GM19438 (cell line): ENCODE measurements around the gene FALEC.
A peak's percentile ranks its signal among the peaks of the same experiment; 100 is the strongest.

ENCODE experiments used
- ATAC-seq: cut with Tn5 transposase; IDR thresholded peaks from one replicate; pipeline ENCODE4 v1.9.1; 2021; ENCODE audit warnings: low read depth; ENCODE audit not compliant: unreplicated experiment

The FALEC gene

GRCh38 chr1:150515328-150516049 is at the start of gene FALEC:
TSS of gene FALEC (plus strand) at chr1:150515752.
- peak; percentile 92 for ATAC-seq

- ATAC-seq: no peak
These were observed 48.6 kb upstream of the FALEC start for GRCh38 chr1:150466964-150467363.

- ATAC-seq: no peak
These were observed 46.3 kb upstream of the FALEC start for GRCh38 chr1:150469291-150469690.

- ATAC-seq: no peak
These were observed 42.9 kb upstream of the FALEC start for GRCh38 chr1:150472601-150473200.

GRCh38 chr1:150473659-150474058 is 41.9 kb upstream of the FALEC start:
- no peak for ATAC-seq

GRCh38 chr1:150474869-150475268 is 40.7 kb upstream of the FALEC start:
- ATAC-seq: no peak

GRCh38 chr1:150476754-150477153 is 38.8 kb upstream of the FALEC start:
- no peak for ATAC-seq

- no peak for ATAC-seq
These were observed 38.2 kb upstream of the FALEC start for GRCh38 chr1:150477320-150477719.

- no peak for ATAC-seq
These were observed 37.8 kb upstream of the FALEC start for GRCh38 chr1:150477733-150478132.

GRCh38 chr1:150479370-150479769 is 36.2 kb upstream of the FALEC start:
- no peak for ATAC-seq

GRCh38 chr1:150479927-150480352 is 35.6 kb upstream of the FALEC start:
- no peak for ATAC-seq

GRCh38 chr1:150484431-150484830 is 31.1 kb upstream of the FALEC start:
- no peak for ATAC-seq

- no peak for ATAC-seq
These were observed 30.7 kb upstream of the FALEC start for GRCh38 chr1:150484861-150485260.

- ATAC-seq: peak; percentile 98
These were observed 28.4 kb upstream of the FALEC start, which contains the start of gene TARS2 for GRCh38 chr1:150486966-150487762. TSS of gene TARS2 (plus strand) at chr1:150487419. CDS start at chr1:150487451, 32 bp downstream.

GRCh38 chr1:150487763-150488115 is 27.8 kb upstream of the FALEC start:
- ATAC-seq: no peak

GRCh38 chr1:150493175-150493574 is 22.4 kb upstream of the FALEC start:
- no peak for ATAC-seq

GRCh38 chr1:150498342-150498741 is 17.2 kb upstream of the FALEC start:
- ATAC-seq: no peak

GRCh38 chr1:150505431-150505830 is 10.1 kb upstream of the FALEC start:
- no peak for ATAC-seq

- ATAC-seq: no peak
These were observed 7.4 kb upstream of the FALEC start, which contains the start of gene ECM1 for GRCh38 chr1:150507912-150508864. TSS of gene ECM1 (plus strand) at chr1:150508109. CDS start at chr1:150508210, 101 bp downstream.

GRCh38 chr1:150508982-150509381 is 6.6 kb upstream of the FALEC start:
- ATAC-seq: no peak
